Peyer's patch (tissue), 4 donors: ENCODE measurements around the gene PPIA. TPM values are rescaled to one million over a fixed set of nuclear protein-coding genes. Genes with fewer than 3 reads are reported as not detected.
"Not testable (repeated sequence)": the region's sequence is repeated elsewhere in the genome, so short reads cannot be mapped to it uniquely, and the experiment has no call there.

Experiments used
- DNase-seq, 3 donors: peaks; one replicate each; pipeline ENCODE4 v3.0.0-alpha.2; 2017 to 2019
- H3K27ac ChIP-seq, 4 donors: fragments of 200-600 bp; sonication (generic); one replicate each; pipeline ENCODE4 v1.5.1; 2016 to 2019
- H3K27me3 ChIP-seq, 2 donors: fragments of 200-600 bp; sonication (generic); one replicate each; pipeline ENCODE4 v1.5.1; 2019
- H3K36me3 ChIP-seq, 3 donors: fragments of 200-600 bp; sonication (generic); one replicate each; pipeline ENCODE4 v1.5.1; 2016 to 2019
- H3K4me1 ChIP-seq, 4 donors: fragments of 200-600 bp; sonication (generic); one replicate each; pipeline ENCODE4 v1.5.1; 2016 to 2019
- H3K4me3 ChIP-seq, 4 donors: fragments of 200-600 bp; sonication (generic); 1 replicate in 3 of 4; 2 replicates in 1 of 4; pipeline ENCODE4 v1.5.1; 2016 to 2019; ENCODE audit warnings: mild to moderate bottlenecking in 1 of 4
- H3K9me3 ChIP-seq, 4 donors: fragments of 200-600 bp; sonication (generic); one replicate each; pipeline ENCODE4 v1.5.1; 2016 to 2019; ENCODE audit warnings: mild to moderate bottlenecking in 1 of 4
- POLR2A ChIP-seq, 2 donors: fragments of 450-650 bp; IDR thresholded peaks; one replicate each; pipeline ENCODE4 v1.5.1; 2017; ENCODE audit warnings: antibody characterized with exemption in 2 of 2, mild to moderate bottlenecking in 2 of 2, moderate library complexity in 2 of 2
- total RNA-seq, 4 donors: library from RNA; depleted of rRNA; stranded (reverse); fragments of >200 nt; gene quantifications; one replicate each; pipeline ENCODE4 v1.1.0, GENCODE V29; 2016
- TF ChIP-seq, protein P1 (sequence below), 6 experiments: fragments of 450-650 bp in 4 of 6; fragments of 200-600 bp in 2 of 6; sonication (generic) in 1 of 6; IDR thresholded peaks; one replicate each; pipeline ENCODE4 v1.5.1; 2017 to 2019; ENCODE audit warnings: antibody characterized with exemption in 6 of 6, mild to moderate bottlenecking in 3 of 6, moderate library complexity in 1 of 6

PPIA gene
- total RNA-seq, 4 donors from 2014 or later = 565 to 1,018 (median 894) TPM

DNA sequence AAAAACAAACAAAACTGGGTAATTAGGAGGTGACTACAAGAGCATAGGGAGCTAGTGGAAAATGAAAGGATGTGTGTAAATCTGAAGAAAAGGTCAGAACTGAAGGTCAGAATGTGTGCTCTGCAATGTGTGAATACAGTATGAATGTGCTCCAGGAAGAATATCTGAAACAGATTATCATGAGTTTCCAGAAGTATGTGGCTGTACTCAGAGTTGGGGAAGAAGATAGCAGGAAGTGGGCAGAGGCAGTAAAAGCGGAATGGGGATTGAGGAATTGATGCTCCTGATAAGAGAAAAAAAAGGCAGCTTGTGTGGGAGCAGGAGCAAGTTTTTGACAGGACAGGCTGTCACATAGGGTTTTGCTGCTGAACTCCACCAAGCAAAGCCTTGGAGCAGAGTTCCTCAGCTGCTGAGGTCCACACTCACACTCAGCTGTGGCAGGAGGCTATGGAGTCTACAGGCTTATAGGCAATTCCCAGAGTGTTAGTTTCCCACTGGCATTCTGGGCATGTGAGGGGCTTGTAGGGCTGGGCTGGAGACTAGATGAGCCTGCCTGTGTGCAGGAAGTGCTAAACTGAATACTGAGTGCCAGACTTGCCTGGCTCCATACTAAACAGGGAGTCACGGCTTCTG, 28.5 kb downstream of the PPIA start:
- no peaks in the 10 kb centered on the region for H3K4me1 ChIP-seq
- H3K9me3 ChIP-seq = no peaks in the 10 kb centered on the region
- H3K4me3 ChIP-seq = no peak overlapping the region
- no peaks in the 10 kb centered on the region for H3K27me3 ChIP-seq
- TF ChIP-seq, protein P1, sequence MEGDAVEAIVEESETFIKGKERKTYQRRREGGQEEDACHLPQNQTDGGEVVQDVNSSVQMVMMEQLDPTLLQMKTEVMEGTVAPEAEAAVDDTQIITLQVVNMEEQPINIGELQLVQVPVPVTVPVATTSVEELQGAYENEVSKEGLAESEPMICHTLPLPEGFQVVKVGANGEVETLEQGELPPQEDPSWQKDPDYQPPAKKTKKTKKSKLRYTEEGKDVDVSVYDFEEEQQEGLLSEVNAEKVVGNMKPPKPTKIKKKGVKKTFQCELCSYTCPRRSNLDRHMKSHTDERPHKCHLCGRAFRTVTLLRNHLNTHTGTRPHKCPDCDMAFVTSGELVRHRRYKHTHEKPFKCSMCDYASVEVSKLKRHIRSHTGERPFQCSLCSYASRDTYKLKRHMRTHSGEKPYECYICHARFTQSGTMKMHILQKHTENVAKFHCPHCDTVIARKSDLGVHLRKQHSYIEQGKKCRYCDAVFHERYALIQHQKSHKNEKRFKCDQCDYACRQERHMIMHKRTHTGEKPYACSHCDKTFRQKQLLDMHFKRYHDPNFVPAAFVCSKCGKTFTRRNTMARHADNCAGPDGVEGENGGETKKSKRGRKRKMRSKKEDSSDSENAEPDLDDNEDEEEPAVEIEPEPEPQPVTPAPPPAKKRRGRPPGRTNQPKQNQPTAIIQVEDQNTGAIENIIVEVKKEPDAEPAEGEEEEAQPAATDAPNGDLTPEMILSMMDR (IDR thresholded peaks at IDR 0.05) = no peak
- no peak for TF ChIP-seq POLR2A (IDR thresholded peaks at IDR 0.05)
- no peak for DNase-seq
- H3K27ac ChIP-seq = no peak overlapping the region
- H3K36me3 ChIP-seq = peaks cover 0 to 36% (median 0%) of the 10 kb centered on the region in 3 donors

DNA sequence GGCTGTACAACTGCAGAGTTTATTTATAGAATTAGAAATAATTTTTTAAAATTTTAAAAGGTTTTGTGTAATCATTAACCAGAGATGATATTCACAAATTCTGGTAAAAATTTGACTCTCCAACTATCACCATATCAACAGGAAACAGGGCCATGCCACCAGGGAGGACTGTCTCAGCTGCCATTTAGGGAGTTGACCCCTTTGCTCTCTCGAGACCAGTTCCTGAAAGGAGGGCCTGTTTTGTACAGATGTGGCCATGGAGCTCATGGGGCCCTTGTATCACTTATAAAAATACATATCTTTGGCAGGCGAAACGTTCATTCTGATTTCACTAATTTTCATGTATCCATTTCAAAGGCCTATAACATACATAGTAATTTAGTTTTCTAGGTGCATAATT, 31.1 kb downstream of the PPIA start:
- peaks cover 0 to 58% (median 0%) of the 10 kb centered on the region in 3 donors for H3K36me3 ChIP-seq
- no peak for DNase-seq
- TF ChIP-seq POLR2A (IDR thresholded peaks at IDR 0.05) = no peak
- TF ChIP-seq, protein P1 (IDR thresholded peaks at IDR 0.05) = no peak

DNA sequence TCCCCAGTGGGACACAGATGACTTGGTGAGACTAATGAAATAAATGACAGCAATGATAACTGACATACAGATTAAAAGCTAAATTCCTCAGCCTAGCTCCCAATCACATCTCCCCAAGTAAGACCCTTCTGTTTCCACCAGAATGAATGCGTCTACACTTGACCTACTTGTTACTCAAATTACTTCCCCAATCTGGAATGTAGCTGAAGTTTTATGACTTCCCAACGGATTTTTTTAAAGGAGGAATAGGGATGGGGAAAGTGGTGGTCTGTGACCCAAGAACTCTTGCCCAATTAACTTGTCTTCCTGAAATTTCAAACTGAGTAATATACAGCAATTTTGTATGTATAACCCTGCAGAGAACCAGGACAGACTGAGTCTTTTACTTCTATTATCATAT, 42.3 kb downstream of the PPIA start:
- H3K36me3 ChIP-seq = peaks cover 0 to 65% (median 0%) of the 10 kb centered on the region in 3 donors
- DNase-seq = no peak
- H3K4me3 ChIP-seq = no peak overlapping the region

More for the DNA sequence above, 31.1 kb downstream of the PPIA start:
- H3K4me3 ChIP-seq = no peak overlapping the region
- no peaks in the 10 kb centered on the region for H3K4me1 ChIP-seq
- H3K9me3 ChIP-seq = no peaks in the 10 kb centered on the region
- H3K27ac ChIP-seq = no peak overlapping the region
- no peaks in the 10 kb centered on the region for H3K27me3 ChIP-seq

DNA sequence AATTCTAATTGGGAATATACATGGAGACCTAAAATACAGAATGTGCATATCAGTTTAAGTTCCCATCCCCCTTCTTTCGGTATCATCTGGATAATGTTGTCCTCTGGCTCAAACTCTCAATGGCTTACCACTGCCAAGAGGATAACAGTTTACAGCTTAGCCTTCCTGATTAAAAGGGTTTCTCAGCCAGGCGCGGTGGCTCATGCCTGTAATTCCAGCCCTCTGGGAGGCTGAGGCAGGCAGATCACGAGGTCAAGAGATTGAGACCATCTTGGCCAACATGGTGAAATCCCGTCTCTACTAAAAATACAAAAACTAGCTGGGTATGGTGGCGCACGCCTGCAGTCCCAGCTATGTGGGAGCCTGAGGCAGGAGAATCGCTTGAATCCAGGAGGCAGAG, 46.2 kb downstream of the PPIA start:
- DNase-seq, H3K9me3 ChIP-seq, H3K4me3 ChIP-seq, H3K27me3 ChIP-seq: not testable (repeated sequence)
- Histone ChIP-seq H3K36me3 (peaks cover 0 to 33% (median 0%) of the 10 kb centered on the region in 3 donors), H3K27ac (peak overlapping the region in 1 of 4 donors; percentile 4), H3K4me1 (peaks cover 0 to 18% (median 4%) of the 10 kb centered on the region in 4 donors)

More for the DNA sequence above, 42.3 kb downstream of the PPIA start:
- Histone ChIP-seq H3K9me3 (no peaks in the 10 kb centered on the region), H3K27ac (no peak overlapping the region), H3K27me3 (no peaks in the 10 kb centered on the region), H3K4me1 (no peaks in the 10 kb centered on the region)
- no peak for TF ChIP-seq POLR2A (IDR thresholded peaks at IDR 0.05)
- TF ChIP-seq, protein P1 (IDR thresholded peaks at IDR 0.05) = no peak

DNA sequence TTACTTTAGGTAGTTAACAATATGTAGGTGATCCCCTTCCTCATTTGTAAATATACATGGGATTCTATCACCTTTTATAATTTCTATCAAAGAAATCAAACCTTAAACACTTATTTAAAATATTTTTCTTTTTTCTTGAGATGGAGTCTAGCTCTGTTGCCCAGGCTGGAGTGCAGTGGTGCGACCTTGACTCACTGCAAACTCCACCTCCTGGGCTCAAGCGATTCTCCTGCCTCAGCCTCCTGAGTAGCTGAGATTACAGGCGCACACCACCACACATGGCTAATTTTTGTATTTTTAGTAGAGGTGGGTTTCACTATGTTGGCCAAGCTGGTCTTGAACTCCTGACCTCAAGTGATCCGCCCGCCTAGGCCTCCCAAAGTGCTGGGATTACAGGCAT, 47.0 kb downstream of the PPIA start:
- Histone ChIP-seq H3K4me1 (peaks cover 0 to 18% (median 4%) of the 10 kb centered on the region in 4 donors), H3K36me3 (peaks cover 0 to 27% (median 0%) of the 10 kb centered on the region in 3 donors)
- H3K27me3 ChIP-seq, DNase-seq, H3K9me3 ChIP-seq, H3K27ac ChIP-seq, H3K4me3 ChIP-seq: not testable (repeated sequence)

DNA sequence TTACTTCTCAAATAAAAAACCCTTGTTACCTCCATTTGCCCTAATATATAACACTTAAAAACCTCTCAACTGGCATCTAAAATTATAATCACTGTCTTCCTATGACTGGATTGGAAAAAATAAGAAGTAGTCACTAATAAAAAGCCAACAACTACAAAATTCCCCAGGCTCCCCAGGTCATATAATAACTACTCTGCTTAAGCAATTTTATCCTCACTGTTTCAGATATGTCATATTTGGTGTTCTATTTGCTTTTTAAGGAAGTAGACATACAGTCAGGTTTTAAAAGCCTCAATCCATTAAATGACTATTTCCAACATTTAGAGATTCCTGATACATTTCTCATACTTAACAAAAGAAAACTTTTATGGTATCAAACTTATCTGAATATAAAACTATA, 49.0 kb downstream of the PPIA start:
- no peak for DNase-seq
- H3K27ac ChIP-seq = no peak overlapping the region
- H3K4me3 ChIP-seq = peak overlapping the region in 1 of 4 donors; percentile 80
- peaks cover 0 to 18% (median 4%) of the 10 kb centered on the region in 4 donors for H3K4me1 ChIP-seq
- H3K36me3 ChIP-seq = peaks cover 0 to 8% (median 0%) of the 10 kb centered on the region in 3 donors
- no peaks in the 10 kb centered on the region for H3K9me3 ChIP-seq
- no peaks in the 10 kb centered on the region for H3K27me3 ChIP-seq
- TF ChIP-seq, protein P1 (IDR thresholded peaks at IDR 0.05) = no peak
- no peak for TF ChIP-seq POLR2A (IDR thresholded peaks at IDR 0.05)

DNA sequence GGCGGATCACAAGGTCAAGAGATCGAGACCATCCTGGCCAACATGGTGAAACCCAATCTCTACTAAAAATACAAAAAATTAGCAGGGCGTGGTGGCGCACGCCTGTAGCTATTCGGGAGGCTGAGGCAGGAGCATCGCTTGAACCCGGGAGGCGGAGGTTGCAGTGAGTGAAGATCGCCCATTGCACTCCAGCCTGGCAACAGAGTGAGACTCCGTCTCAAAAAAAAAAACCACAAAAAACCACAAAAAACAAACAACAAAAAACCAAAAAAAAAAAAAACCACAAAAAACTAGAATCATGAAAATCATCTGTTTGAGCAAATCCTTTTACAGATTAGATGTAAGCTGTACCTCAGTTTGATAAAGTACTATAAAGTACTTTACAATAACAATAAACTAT, 49.9 kb downstream of the PPIA start:
- Histone ChIP-seq H3K4me3 (peak overlapping the region; percentile 80 to 92 (median 84)), H3K4me1 (peaks cover 0 to 18% (median 4%) of the 10 kb centered on the region in 4 donors), H3K27ac (peak overlapping the region; percentile 98 to 99 (median 99))
- DNase-seq, H3K27me3 ChIP-seq, H3K9me3 ChIP-seq, H3K36me3 ChIP-seq: not testable (repeated sequence)
